IPS-18c (cell line): ENCODE measurements around the gene PDZRN4.

Experiments used
- H3K4me3 ChIP-seq: 2 replicates; pipeline ENCODE4 v1.7.0; 2013; ENCODE audit warnings: low read depth, mild to moderate bottlenecking, low read length, moderate library complexity; ENCODE audit not compliant: insufficient read depth
- H3K9me3 ChIP-seq: one replicate; pipeline ENCODE4 v1.6.1; 2013; ENCODE audit warnings: mild to moderate bottlenecking, low read length, moderate library complexity; ENCODE audit not compliant: control insufficient read depth, insufficient read depth

Gene PDZRN4

DNA sequence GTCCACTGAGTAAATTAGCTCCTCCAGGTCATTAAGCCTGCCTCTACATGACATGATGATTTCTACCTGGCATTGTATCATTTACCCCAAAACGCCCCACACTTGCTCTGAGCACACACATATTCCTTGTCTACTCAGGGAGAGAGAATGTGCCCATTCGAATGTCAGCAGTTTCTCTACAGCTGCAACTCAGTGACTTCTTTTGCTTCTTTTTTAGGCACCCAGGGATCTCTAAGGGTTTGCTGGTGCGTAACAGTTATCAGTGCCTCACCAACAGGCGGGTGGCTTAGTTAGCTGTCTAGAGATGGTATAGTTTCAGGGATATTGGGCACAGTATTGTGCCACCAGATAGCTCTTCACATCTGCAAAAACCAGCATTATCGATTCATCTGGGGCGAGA, 316.9 kb downstream of the PDZRN4 start:
- Histone ChIP-seq H3K9me3 (no peaks in the 10 kb centered on the region), H3K4me3 (no peak overlapping the region)

DNA sequence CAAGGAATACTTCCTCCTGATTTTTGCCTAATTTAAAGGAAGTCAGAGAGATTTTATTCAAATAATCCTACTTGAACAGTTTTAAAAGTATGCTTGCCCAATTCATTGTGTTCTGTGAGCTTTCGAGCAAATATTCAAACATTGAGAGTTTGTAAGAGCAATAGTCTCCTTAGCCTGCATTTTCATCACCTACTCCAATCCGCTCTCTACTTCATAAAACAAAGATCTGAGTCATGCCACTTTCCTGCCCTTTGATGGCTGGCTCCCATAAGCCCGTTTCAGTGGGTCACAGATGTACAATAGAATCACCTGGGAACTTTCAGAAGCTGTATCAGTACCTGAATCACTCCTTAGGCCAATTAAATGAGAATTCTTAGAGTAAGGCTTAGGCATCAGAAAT, 319.2 kb downstream of the PDZRN4 start:
- H3K9me3 ChIP-seq = no peaks in the 10 kb centered on the region

DNA sequence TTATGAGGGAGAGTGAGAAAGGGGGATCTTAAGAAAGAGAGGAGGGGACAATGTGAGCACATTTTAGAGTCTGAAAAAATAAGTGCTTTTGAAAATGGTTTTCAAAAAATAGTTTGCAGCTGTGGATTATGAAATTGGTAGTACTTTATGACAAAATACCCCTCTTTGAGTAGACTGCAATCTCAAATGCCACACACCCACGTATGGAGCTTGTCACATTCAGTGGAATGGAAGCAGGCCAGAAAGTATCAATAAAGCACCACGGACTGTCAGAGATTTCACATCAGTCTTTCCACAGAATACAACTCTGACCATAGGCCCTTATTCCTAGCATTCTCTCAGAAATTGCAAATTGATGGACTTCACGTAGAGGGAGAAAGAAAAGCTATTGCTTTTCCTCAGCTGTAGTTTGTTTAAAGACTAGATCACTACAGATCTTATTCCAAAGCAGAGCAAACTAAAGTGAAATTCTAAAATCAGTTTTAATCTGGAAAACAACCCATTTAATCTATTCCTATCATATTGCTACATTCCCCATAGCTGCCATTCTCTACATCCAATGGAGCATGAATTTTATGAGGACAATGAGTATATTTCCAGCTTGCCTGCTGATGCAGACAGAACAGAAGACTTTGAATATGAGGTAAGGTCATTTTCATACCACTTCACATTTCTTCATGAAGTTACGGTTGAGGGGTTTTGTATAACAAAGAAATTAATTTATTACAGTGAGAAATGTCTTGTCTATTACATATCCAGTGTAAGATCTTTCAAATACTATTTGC, 321.3 kb downstream of the PDZRN4 start:
- H3K4me3 ChIP-seq = no peak overlapping the region
- H3K9me3 ChIP-seq = no peaks in the 10 kb centered on the region

More for the DNA sequence above, 319.2 kb downstream of the PDZRN4 start:
- H3K4me3 ChIP-seq = no peak overlapping the region

DNA sequence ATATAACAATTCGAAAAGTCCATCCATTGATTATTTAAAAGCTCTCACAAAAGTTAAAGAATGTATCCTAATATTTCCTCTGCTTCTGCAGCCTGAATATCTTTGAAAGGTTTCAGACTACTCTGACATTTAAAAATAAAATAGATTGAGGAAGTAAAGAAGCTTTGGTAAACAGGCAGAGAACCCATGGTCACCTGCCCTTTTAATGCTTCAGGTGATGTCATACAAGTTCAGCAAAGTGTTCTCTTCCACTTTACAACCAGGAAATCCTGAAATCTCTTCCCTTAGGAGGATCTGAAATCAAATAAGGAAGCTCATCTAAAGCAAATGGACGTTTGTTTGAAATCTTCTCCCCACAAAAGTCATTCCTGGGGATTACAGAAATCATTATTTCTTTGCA, 322.4 kb downstream of the PDZRN4 start:
- Histone ChIP-seq H3K9me3 (no peaks in the 10 kb centered on the region), H3K4me3 (no peak overlapping the region)

DNA sequence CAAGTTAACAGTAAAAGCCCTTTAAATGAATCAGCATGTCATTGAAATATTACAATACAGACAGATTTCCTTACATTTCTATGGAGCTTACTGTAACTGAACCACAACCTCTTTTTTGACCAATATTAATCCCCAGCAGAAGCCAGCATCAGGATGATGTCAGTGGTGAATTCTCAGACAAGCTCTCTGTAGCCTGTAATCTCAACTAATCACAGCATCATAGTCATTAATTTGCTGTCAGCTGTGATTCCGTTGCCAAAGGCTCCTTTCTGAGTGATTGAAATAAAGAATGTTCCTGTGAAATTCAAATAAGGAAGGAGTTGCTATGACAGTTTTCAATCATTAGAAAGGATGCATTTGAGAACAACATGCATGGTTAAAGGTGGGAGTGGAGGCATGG, 323.1 kb downstream of the PDZRN4 start:
- no peaks in the 10 kb centered on the region for H3K9me3 ChIP-seq
- H3K4me3 ChIP-seq = no peak overlapping the region

DNA sequence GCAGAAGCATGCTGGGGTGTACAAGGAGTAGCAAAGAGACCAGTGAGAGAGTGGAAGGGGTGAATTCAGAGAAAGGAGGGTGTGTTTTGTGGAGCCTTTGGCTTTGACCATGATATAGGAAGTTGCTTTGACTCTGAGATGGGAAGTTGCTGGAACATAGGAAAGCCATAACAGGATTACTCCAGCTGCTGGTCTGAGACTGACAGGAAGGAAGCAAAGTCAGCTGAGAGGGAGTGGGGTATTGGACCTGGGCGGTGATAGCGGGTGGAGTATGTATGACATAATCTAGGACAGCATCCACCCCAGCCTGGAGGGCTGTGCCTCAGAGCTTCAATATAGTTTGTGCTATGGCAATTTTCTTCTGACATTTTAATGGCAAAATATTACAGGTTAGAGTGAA, 324.4 kb downstream of the PDZRN4 start:
- Histone ChIP-seq H3K9me3 (no peaks in the 10 kb centered on the region), H3K4me3 (no peak overlapping the region)

DNA sequence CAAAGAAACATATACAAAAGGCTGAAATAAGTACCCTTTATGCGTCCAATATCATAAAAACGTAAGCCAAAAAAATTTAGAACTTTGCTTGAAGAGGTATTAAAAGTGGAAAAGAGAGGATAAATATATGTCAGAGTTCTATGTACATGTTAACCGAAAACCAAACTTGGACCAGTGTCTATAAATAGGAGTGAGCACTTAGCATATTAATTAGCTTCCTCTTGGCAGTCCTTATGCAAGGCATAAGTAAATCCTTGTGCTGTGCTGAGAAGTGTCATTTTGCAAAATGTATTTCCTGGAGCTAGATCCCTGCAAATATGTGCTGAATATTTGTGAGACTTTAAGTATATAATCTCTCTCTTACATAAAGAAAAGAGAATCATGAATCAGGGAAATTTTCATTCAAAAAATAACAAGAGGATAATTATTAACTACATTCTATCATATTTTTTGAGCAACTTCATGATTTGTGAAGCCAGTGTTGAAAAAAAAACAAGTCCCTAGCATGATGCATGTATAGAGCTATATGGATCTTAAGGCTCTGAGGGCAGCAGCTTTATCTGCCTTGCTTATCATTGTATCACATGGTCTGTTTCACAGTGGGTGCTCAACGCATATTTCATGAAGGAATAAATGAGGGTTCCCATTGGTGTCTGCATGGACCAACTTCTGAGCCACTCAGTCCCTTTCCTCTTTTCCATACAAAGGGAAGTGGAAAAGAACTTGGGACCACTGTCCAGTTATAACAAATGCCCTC, 326.1 kb downstream of the PDZRN4 start:
- no peak overlapping the region for H3K4me3 ChIP-seq
- no peaks in the 10 kb centered on the region for H3K9me3 ChIP-seq

- Histone ChIP-seq H3K4me3 (no peak overlapping the region), H3K9me3 (no peaks in the 10 kb centered on the region)
Measured at GRCh38 chr12:41514907-41515306, 326.8 kb downstream of the PDZRN4 start.

DNA sequence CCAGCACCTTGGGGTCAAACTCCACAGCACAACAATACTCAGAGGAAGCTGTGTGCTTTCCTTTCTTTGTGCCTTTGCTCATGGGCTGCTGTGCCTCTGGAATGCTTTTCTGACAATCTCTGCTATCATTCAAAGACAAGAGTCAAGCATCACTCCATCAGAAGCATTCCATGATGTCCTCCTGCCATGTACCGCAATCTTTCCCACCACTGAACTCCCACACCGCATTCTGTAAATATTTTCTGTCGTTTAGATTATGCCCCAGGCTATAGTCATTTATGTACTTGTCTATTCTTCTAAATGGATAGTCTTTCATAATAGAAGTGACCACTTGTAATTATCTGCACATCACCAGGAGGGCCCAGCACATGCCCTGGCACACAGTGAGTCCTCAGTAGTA, 327.8 kb downstream of the PDZRN4 start:
- H3K4me3 ChIP-seq = no peak overlapping the region
- H3K9me3 ChIP-seq = no peaks in the 10 kb centered on the region

GRCh38 chr12:41520869-41521268, 332.7 kb downstream of the PDZRN4 start:
- Histone ChIP-seq H3K9me3 (no peaks in the 10 kb centered on the region), H3K4me3 (no peak overlapping the region)

DNA sequence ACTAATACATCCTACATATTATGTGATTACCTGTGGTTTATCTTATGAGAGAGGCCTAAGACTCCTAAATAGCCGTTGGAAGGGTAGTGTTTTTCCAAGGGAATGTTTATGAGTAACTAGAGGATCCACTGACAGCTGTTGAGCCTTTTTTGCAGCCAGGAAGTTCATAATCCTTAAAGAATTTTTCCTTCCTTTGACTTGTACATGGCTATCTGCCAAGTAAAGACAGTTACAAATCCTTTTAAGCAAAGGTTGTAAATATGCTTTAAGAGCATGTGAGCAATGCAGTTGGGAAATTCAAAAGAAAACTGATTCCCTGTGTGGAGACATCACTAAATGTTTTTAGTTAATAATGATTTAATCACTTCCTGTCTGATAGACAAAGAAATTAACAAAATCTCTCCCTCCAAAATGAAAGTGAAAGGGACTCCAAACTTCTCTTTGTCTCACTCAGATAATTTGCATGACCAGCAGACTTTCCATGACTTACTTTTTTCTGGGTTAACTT, 333.8 kb downstream of the PDZRN4 start:
- Histone ChIP-seq H3K9me3 (no peaks in the 10 kb centered on the region), H3K4me3 (no peak overlapping the region)

- no peaks in the 10 kb centered on the region for H3K9me3 ChIP-seq
- H3K4me3 ChIP-seq = no peak overlapping the region
Measured at GRCh38 chr12:41527062-41527461, 338.9 kb downstream of the PDZRN4 start.

GRCh38 chr12:41527534-41528116, 339.5 kb downstream of the PDZRN4 start:
- Histone ChIP-seq H3K9me3 (no peaks in the 10 kb centered on the region), H3K4me3 (no peak overlapping the region)

DNA sequence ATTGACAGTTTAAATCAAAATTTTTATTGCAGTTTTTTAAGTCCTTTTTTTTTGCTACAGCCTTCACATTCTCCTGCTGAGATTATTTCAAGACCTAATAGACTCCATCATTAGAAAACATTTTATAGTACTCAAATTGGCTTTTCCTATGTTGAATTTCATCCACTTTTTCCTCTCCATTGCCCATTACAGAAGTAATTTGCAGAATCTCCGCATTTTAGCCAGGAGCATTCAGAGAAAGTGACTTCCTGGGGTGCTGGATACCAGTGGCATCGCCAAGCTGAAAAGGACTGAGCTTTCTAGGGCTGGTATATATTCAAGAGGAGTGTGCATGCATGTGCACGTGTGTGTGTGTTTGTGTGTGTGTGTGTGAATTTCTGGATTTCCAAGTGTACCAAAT, 340.8 kb downstream of the PDZRN4 start:
- Histone ChIP-seq H3K4me3 (no peak overlapping the region), H3K9me3 (no peaks in the 10 kb centered on the region)

GRCh38 chr12:41530441-41530840, 342.3 kb downstream of the PDZRN4 start:
- Histone ChIP-seq H3K4me3 (no peak overlapping the region), H3K9me3 (no peaks in the 10 kb centered on the region)

DNA sequence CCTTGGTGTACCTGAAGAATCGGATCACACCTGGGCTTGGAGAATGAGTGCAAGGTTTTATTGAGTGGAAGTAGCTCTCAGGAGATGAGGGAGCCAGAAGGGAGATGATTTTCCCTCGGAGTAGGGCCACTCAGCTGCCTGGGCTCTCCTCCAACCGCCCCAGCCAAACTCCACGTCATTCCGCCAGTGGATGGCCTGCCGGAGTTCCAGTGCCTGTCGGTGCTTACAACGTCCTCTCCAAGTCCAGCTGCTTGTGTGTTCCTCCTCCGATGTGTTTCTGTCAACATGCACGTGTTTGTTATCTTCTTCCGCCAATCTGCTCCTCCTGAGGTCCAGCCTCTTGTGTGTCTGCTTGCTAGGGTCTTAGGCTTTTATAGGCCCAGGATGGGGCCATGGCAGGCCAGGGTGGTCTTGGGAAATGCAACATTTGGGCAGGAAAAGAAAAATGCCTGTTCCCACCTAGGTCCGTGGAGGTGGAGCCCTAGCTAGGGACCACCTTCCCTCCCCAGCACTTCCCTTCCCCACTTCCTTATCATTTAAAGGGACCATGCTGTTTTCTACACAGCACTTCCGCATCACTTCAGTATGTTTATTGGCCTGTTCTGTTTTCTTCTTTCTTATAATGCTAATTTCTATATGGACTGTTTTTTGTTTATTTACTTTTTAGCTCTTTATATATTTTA, 343.2 kb downstream of the PDZRN4 start:
- Histone ChIP-seq H3K4me3 (no peak overlapping the region), H3K9me3 (no peaks in the 10 kb centered on the region)

DNA sequence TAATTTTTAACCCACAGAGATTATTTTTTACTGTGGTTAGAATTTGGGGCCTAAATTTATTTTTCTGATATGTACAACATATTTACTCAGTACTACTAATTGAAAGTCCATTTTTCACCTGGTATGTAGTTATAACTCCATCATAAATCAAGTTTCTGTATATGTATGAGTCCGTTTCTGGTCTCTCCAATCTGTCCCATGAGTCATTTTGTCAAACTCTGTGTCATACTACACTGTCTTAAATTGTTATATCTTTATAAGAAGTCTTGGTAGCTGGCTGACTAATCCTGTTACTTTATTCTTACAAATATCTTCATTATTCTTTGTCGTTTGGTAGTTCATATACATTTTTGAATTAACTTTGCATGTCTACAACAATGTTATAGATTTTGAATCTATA, 344.0 kb downstream of the PDZRN4 start:
- H3K4me3 ChIP-seq = no peak overlapping the region
- no peaks in the 10 kb centered on the region for H3K9me3 ChIP-seq
